IPS-20b (cell line): ENCODE data around the gene ULBP1.
"Not testable (repeated sequence)": the region's sequence is repeated elsewhere in the genome, so short reads cannot be mapped to it uniquely, and the experiment has no call there.

Experiments
- H3K27ac ChIP-seq: one replicate; pipeline ENCODE4 v1.5.1; 2013; ENCODE audit warnings: low read length
- H3K27me3 ChIP-seq: 2 replicates; pipeline ENCODE4 v1.6.1; 2013; ENCODE audit warnings: mild to moderate bottlenecking, low read length, inconsistent platforms; ENCODE audit not compliant: insufficient read depth
- H3K36me3 ChIP-seq: 2 replicates; pipeline ENCODE4 v1.6.1; 2013; ENCODE audit warnings: low read depth, mild to moderate bottlenecking, inconsistent platforms, low read length, moderate library complexity; ENCODE audit not compliant: insufficient read depth
- H3K4me1 ChIP-seq: 2 replicates; pipeline ENCODE4 v1.6.1; 2013; ENCODE audit warnings: mild to moderate bottlenecking, control low read depth, inconsistent platforms, low read length, moderate library complexity; ENCODE audit not compliant: insufficient read depth
- H3K4me3 ChIP-seq: 2 replicates; pipeline ENCODE4 v1.5.1; 2013; ENCODE audit warnings: mild to moderate bottlenecking, low read length, inconsistent platforms
- H3K9ac ChIP-seq: 2 replicates; pipeline ENCODE4 v1.6.1; 2013; ENCODE audit warnings: low read depth, mild to moderate bottlenecking, inconsistent platforms, low read length, moderate library complexity
- H3K9me3 ChIP-seq: 2 replicates; pipeline ENCODE4 v1.6.1; 2013; ENCODE audit warnings: mild to moderate bottlenecking, low read depth, low read length, inconsistent platforms; ENCODE audit not compliant: insufficient read depth

Gene ULBP1

GRCh38 chr6:149963462-149964307, at the start of gene ULBP1:
Gene ULBP1 (plus strand): TSS chr6:149963943. CDS start chr6:149964050, 107 bp downstream.
- Histone ChIP-seq H3K4me3 (peak within 1 kb of the TSS; percentile 83), H3K27me3 (peaks cover 100% of the 10 kb centered on the region), H3K36me3 (no peaks in the 10 kb centered on the region), H3K9me3 (no peaks in the 10 kb centered on the region; the same call in 1 of the 2 replicates), H3K4me1 (0 out of 2 replicates have a peak, but pooled peaks cover 3% of the 10 kb centered on the region), H3K9ac (peak within 1 kb of the TSS; percentile 60; the same call in 1 of the 2 replicates), H3K27ac (no peak within 1 kb of the TSS)

- H3K4me3 ChIP-seq, result no peak overlapping the region
- H3K36me3 ChIP-seq, result no peaks in the 10 kb centered on the region
Observed at GRCh38 chr6:149915970-149916865, 47.5 kb upstream of the ULBP1 start.

GRCh38 chr6:149917679-149918078, 46.1 kb upstream of the ULBP1 start:
- Histone ChIP-seq H3K4me1 (no peaks in the 10 kb centered on the region), H3K27me3 (peaks cover 54% of the 10 kb centered on the region), H3K27ac (no peak overlapping the region), H3K9ac (no peak overlapping the region), H3K36me3 (no peaks in the 10 kb centered on the region), H3K9me3 (no peaks in the 10 kb centered on the region), H3K4me3 (no peak overlapping the region)

More at GRCh38 chr6:149915970-149916865, 47.5 kb upstream of the ULBP1 start:
- Histone ChIP-seq H3K9me3 (no peaks in the 10 kb centered on the region), H3K27ac (no peak overlapping the region), H3K4me1 (no peaks in the 10 kb centered on the region), H3K9ac (no peak overlapping the region), H3K27me3 (peaks cover 40% of the 10 kb centered on the region)

DNA sequence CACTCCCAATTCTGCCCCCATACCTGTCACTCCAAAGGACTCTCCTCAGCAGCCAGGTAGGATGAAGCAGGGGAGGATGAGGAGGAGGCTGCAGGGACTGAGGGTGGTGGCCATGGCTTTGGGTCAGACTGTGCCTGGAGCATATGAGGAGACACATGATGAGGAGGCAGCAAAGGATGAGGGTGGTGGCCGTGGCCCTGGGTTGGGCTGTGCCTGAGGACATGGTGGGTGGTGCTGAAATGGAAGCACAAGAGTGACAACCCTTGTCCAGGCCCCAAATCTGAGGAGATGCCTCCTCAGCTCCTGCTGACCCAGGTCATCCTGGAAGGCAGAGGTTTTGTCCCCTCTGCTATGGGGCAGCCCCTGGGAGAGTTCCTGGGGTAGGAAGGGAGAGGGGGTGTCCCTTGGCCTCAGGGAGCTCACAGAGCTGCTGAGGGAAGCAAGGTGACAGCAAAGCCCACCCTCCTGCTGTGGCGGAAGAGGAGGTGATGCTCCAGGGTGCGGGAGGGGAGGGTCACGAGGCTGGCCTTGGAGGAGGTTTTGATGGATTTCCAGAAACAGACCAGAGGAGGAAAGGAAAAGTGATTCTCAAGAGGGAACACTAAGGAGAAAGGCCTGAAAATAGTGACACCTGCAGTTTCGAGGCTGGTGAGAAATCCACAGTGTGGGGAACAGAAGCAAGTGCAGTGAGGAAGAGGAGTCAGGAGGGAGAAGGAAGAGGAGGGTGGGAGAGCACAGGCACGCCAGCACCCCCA, 45.4 kb upstream of the ULBP1 start:
- Histone ChIP-seq H3K4me3 (no peak overlapping the region), H3K9ac (no peak overlapping the region), H3K9me3 (no peaks in the 10 kb centered on the region), H3K27me3 (peaks cover 61% of the 10 kb centered on the region), H3K36me3 (no peaks in the 10 kb centered on the region), H3K27ac (no peak overlapping the region), H3K4me1 (no peaks in the 10 kb centered on the region)

- not testable (repeated sequence) for H3K4me3 ChIP-seq, H3K9ac ChIP-seq, H3K36me3 ChIP-seq, H3K9me3 ChIP-seq, H3K27ac ChIP-seq, H3K4me1 ChIP-seq
- peaks cover 63% of the 10 kb centered on the region for H3K27me3 ChIP-seq
Observed at GRCh38 chr6:149919126-149919833, 44.5 kb upstream of the ULBP1 start.

DNA sequence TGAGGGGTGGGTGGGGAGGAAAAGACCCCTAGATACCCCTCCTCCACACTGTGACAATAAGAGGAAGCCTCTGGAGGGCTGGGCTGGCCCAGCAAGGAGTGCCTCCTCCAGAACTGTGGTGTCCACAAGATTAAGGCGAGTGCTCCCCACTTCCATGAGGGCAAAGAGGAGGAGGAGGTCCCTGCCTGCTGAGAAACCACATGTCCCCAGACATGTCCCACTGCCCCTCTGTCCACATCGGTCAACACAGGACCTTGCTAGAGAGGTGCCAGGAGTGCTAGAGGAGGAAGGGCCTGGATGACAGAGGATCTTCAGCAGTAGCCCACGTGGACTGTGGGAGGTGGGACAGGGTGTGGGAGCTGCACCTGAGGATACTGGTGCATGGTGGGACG, 43.9 kb upstream of the ULBP1 start:
- Histone ChIP-seq H3K9ac (no peak overlapping the region), H3K4me3 (no peak overlapping the region), H3K36me3 (no peaks in the 10 kb centered on the region), H3K4me1 (no peaks in the 10 kb centered on the region), H3K27ac (no peak overlapping the region), H3K27me3 (peaks cover 67% of the 10 kb centered on the region), H3K9me3 (no peaks in the 10 kb centered on the region; the same call in 1 of the 2 replicates)

DNA sequence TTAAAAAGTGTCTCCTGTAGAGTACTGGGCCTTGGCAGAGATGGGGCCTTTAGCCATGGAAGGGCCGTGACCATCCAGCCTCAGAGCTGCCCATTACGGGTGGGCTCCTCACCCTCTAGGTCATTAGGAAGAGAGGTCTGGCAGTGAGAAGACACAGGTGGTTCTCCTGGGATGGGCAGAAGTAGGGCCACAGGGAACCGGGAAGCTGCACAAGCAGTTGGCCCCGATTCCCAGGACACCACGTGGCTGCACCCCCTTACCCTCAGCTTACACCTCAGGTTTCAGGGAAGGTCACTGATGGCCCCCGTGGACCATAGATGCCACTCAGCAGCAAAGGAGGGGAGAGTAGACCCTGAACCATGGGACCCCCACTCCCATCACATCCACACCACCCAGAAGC, 42.4 kb upstream of the ULBP1 start:
- Histone ChIP-seq H3K4me1 (no peaks in the 10 kb centered on the region), H3K9me3 (no peaks in the 10 kb centered on the region; the same call in 1 of the 2 replicates), H3K9ac (no peak overlapping the region), H3K36me3 (no peaks in the 10 kb centered on the region), H3K27ac (no peak overlapping the region), H3K4me3 (no peak overlapping the region), H3K27me3 (peaks cover 82% of the 10 kb centered on the region)

- H3K9me3 ChIP-seq, H3K27ac ChIP-seq, H3K36me3 ChIP-seq, H3K9ac ChIP-seq, H3K4me1 ChIP-seq: not testable (repeated sequence)
- peaks cover 87% of the 10 kb centered on the region for H3K27me3 ChIP-seq
- peak overlapping the region; percentile 61 for H3K4me3 ChIP-seq
Observed at GRCh38 chr6:149922091-149922490, 41.7 kb upstream of the ULBP1 start.

DNA sequence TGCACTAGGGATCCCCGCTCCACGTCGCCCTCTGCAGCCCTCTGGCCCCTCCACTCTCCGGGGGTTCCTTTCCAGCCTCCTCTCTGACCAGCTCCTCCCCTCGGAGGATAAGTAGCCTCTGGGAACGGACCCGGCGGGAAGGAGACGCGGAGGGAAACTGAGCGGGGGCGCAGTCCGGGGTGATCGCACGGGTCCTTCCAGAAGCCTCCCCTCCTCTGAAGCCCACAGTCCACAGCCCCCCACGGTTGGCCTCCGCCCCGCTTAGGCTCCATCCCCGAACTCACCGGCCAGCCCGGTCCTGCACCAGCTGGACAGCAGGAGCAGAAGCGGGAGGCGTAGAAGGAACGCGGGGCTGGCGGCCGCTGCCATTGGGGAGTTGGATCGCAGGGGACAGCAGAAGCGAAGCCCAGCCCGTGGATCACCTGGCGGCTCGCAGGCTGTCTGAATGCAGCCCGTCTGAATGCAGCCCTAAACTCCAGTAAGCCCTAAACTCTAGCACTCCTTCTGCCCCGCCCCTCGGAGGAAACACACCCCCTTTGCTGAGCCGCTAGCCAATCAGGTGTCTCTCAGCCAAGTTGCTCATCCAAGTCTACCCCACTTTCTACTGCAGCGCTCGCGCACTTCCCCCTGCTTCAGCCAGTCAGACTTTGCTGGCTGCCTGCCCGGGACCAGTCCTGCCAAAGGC, 41.0 kb upstream of the ULBP1 start, which contains the start of gene RAET1G:
Gene RAET1G (minus strand): TSS at position 480 of the 685 bp plus-strand sequence. CDS start 111 bp downstream, at position 369.
- Histone ChIP-seq H3K27me3 (peaks cover 91% of the 10 kb centered on the region), H3K4me3 (peak within 1 kb of the TSS; percentile 61)

GRCh38 chr6:149923327-149923986, 40.3 kb upstream of the ULBP1 start:
- Histone ChIP-seq H3K9me3 (no peaks in the 10 kb centered on the region; the same call in 1 of the 2 replicates), H3K9ac (no peak overlapping the region), H3K4me1 (no peaks in the 10 kb centered on the region), H3K27me3 (peaks cover 86% of the 10 kb centered on the region), H3K36me3 (no peaks in the 10 kb centered on the region), H3K27ac (no peak overlapping the region), H3K4me3 (peak overlapping the region; percentile 61)

More for the DNA sequence above, 41.0 kb upstream of the ULBP1 start, which contains the start of gene RAET1G:
- Histone ChIP-seq H3K9ac (no peak within 1 kb of the TSS), H3K9me3 (no peaks in the 10 kb centered on the region; the same call in 1 of the 2 replicates), H3K4me1 (no peaks in the 10 kb centered on the region), H3K27ac (no peak within 1 kb of the TSS), H3K36me3 (no peaks in the 10 kb centered on the region)
